KOPT-K1 (cell line): ENCODE results near the gene RANBP9.

Source experiments
- H3K27ac ChIP-seq: fragments of 200-600 bp; sonication (generic); 2 replicates; pipeline ENCODE4 v1.5.1; 2016; ENCODE audit warnings: antibody characterized with exemption, mild to moderate bottlenecking, low read depth, low read length; ENCODE audit not compliant: poor library complexity, severe bottlenecking
- H3K36me3 ChIP-seq: fragments of 200-600 bp; sonication (generic); 2 replicates; pipeline ENCODE4 v1.5.1; 2017; ENCODE audit warnings: antibody characterized with exemption, mild to moderate bottlenecking, low read length, moderate library complexity; ENCODE audit not compliant: insufficient read depth
- H3K9me3 ChIP-seq: fragments of 200-600 bp; sonication (generic); 2 replicates; pipeline ENCODE4 v1.5.1; 2017; ENCODE audit warnings: antibody characterized with exemption, low read length, mild to moderate bottlenecking; ENCODE audit not compliant: insufficient read depth, poor library complexity, severe bottlenecking

The RANBP9 gene

DNA sequence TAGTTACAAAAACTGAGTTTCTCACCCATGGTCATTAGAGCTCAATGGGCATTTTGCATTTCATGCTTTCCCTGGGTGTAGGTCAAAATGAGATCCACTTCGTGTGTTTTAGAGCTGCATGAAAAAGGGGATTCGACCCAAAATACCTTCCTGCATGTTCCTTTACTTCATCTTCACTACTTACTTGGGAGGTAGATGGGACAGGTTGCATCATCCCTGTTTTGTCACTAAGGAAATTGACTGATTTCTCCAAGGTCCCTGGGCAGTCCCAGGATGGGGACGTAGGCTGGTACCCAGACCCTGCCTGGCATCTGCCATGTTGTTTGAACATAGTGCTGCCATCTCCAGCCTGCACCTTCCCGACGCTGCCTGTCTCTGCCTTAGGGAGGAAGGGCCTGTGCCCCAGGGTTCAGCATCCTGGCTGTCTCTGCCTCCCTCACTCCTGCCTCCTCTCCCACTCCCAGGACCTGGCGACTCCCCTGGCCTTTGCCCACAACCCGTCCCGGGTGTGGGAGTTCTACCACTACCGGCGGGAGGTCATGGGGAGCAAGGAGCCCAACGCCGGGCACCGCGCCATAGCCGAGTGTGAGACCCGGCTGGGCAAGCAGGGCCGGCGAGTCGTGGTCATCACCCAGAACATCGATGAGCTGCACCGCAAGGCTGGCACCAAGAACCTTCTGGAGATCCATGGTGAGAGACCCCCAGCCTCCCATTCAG is 120.3 kb downstream of the RANBP9 start:
- Histone ChIP-seq H3K36me3 (peaks cover 72% of the 10 kb centered on the region), H3K9me3 (no peaks in the 10 kb centered on the region)

DNA sequence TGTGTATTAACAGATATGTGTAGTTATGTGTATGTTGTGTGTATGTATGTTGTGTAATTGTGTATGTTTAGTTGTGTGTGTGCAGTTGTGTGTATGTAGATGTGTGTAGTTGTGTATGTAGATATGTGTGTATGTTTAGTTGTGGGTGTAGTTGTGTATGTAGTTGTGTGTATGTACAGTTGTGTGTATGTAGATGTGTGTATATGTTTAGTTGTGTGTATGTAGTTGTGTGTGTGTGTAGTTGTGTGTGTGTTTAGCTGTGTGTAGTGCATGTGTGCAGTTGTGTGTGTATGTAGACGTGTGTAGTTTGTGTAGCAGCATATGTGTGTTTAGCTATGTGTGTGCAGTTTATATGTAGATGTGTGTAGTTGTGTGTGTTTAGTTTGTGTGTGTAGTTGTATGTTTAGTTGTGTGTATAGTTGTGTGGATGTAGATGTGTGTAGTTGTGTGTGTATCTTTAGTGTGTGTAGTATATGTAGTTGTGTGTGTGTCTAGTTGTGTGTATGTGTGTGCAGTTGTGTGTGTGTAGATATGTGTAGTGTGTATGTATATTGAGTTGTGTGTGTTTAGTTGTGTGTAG is 121.0 kb downstream of the RANBP9 start:
- Histone ChIP-seq H3K9me3 (no peaks in the 10 kb centered on the region), H3K27ac (no peak overlapping the region), H3K36me3 (peaks cover 65% of the 10 kb centered on the region)

More for the DNA sequence above, 120.3 kb downstream of the RANBP9 start:
- H3K27ac ChIP-seq = no peak overlapping the region

DNA sequence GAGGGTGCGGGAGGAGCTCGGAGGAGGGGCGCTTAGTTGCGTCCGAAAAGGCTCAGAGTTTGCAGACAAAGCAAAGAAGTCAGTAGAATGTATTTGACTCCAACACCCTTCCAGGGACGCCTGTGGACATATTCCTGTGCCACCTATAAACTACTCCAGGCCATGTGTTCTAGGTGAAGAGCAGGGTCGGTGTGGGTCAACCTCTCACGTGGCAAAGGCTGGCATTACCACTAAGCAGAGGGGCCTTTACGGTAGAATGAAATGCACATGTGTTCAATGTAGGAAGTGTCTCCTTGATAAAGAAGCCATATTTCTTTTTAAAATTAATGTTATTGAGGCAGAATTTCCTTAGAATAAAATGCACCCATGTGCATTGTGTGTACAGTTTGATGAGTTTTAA is 121.8 kb downstream of the RANBP9 start:
- Histone ChIP-seq H3K27ac (no peak overlapping the region), H3K36me3 (peaks cover 57% of the 10 kb centered on the region), H3K9me3 (no peaks in the 10 kb centered on the region)

DNA sequence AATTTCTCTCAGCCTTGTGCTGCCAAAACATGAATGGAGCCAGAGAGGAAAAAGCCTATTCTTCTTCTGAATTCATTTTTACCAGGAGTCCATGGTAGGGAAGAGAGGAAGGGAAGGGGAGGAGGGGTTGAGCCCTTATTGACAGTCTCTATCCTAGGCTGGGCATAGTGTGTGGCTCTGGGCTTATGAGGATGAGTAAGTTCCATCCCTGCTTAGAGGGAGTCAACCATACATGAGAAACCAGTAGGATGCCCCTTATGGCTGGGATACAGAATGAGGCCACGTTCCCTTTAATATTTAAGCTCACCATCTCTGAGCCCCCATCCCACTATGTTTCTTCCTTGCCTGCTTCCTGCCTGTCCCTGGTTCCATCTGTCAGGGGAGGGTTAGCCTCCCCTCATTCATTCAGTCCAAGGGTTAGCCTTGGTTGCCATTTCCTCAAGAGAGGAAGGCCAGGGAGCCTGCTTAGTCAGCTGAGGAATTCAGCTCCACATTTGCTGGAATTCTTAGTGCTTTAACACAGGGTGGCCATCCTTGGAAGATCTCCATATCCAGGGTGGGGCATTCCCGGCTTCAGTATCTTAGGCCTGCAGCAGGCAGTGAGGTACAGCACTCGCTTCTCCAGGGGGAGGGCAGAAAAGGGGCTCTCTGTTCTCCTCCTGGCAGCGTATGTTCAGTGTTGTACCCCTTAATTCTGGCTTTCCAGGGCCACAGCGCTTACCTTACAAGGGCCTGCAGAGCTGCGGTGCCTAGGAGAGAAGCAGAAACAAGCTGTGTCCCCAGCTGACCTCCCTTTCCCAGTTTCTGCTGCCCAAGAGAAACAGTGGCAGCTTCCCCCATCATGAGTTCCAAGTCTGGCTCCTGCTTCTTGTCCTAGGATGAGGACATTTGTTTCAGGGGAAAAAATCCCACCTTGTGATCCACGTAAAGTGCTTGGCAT is 124.8 kb downstream of the RANBP9 start:
- Histone ChIP-seq H3K27ac (no peak overlapping the region), H3K9me3 (no peaks in the 10 kb centered on the region), H3K36me3 (peaks cover 41% of the 10 kb centered on the region)

DNA sequence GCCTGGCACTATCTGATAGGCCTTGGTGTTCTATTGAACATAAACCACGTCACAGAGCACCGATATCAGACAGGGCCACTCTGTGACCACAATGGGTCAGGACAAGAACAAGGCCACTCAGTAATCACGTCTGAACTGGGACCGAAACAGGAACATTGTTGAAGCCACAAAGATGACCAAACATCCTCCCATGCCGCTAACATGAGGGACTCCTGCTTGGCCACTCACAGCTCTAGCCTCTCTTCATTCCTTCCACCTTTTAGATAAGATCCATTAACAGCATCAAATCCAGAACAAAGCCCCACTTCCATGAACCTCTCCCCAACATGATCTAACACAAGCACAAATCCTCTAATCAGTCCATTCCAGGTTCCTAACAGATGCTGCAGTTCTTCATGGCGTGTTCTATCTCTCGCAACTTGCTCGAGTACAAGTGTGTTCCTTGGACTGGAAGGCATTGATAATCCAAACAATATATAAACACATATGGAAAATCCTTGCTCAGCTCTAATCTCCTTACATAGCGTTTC is 129.9 kb downstream of the RANBP9 start:
- no peaks in the 10 kb centered on the region for H3K9me3 ChIP-seq
- H3K36me3 ChIP-seq = peaks cover 18% of the 10 kb centered on the region
- no peak overlapping the region for H3K27ac ChIP-seq

DNA sequence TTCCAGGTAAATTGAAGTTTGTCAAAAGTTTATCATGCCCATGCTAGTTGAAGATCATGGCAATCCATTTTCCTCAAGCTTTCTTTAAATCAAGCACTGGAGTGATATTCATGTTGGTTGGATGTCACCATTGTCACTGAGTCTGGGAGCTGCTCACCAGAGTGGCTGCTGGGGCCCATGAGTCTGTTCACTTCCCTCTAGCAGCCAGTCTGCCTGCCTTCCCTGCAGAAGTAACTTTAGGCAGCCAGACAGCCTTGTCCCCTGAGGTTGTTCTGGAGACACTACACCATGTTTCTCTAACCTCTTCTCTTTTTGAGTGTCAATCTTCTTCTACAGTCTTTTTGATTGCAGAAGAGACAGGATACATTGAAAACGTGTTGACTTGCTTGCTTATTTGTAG is 131.7 kb downstream of the RANBP9 start:
- no peak overlapping the region for H3K27ac ChIP-seq
- H3K9me3 ChIP-seq = no peaks in the 10 kb centered on the region
- peaks cover 16% of the 10 kb centered on the region; the same call in 1 of the 2 replicates for H3K36me3 ChIP-seq

DNA sequence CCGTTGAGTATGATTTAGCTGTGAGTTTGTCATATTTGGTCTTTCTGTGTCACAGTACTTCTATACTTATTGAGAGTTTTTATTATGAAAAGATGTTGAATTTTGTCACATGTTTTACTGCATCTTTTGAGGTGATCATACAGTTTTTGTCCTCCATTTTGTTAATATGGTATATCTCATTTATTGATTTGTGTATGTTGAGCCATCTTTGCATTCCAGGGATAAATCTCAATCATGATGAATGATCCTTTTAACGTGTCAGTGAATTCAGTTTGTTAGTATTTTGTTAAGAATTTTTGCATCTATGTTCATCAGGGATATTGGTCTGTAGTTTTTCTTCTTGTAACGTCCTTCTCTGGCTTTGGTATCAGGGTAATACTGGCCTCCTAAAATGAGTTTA is 133.7 kb downstream of the RANBP9 start:
- Histone ChIP-seq H3K9me3 (no peaks in the 10 kb centered on the region), H3K36me3 (peaks cover 16% of the 10 kb centered on the region; the same call in 1 of the 2 replicates), H3K27ac (no peak overlapping the region)

DNA sequence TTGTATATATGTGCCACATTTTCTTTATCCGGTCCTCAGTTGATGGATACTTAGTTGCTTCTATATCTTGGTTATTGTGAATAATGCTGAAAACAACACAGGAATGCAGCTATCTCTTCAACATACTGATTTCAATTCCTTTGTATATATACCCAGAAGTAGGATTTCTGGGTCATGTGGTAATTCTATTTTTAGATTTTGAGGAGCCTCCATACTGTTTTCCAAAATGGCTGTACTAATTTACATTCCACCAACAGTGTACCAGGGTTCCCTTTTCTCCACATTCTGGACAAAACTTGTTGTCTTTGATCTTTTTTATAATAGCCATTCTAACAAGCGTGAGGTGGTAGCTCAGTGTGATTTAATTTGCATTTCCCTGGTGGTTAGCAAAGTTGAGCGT is 135.6 kb downstream of the RANBP9 start:
- H3K36me3 ChIP-seq = peaks cover 5% of the 10 kb centered on the region; the same call in 1 of the 2 replicates
- no peaks in the 10 kb centered on the region for H3K9me3 ChIP-seq
- H3K27ac ChIP-seq = no peak overlapping the region

DNA sequence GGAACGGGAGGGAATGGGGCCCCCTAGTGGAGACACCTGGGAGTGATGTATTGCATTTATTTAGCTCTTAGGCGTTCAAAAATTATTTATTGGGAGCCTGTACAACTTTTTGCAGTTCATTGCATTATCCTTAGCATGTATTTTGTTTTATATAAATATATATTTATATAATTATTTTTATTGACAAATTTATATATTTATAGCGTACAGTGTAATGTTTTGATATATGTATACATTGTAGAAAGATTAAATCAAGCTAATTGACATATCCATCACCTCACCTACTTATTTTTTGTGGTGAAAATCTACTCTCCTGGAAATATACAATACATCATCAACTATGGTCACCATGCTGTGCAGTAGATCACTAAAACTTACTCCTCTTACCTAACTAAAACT is 136.3 kb downstream of the RANBP9 start:
- H3K36me3 ChIP-seq = peaks cover 1% of the 10 kb centered on the region; the same call in 1 of the 2 replicates
- H3K9me3 ChIP-seq = no peaks in the 10 kb centered on the region
- peak overlapping the region; percentile 93 for H3K27ac ChIP-seq

DNA sequence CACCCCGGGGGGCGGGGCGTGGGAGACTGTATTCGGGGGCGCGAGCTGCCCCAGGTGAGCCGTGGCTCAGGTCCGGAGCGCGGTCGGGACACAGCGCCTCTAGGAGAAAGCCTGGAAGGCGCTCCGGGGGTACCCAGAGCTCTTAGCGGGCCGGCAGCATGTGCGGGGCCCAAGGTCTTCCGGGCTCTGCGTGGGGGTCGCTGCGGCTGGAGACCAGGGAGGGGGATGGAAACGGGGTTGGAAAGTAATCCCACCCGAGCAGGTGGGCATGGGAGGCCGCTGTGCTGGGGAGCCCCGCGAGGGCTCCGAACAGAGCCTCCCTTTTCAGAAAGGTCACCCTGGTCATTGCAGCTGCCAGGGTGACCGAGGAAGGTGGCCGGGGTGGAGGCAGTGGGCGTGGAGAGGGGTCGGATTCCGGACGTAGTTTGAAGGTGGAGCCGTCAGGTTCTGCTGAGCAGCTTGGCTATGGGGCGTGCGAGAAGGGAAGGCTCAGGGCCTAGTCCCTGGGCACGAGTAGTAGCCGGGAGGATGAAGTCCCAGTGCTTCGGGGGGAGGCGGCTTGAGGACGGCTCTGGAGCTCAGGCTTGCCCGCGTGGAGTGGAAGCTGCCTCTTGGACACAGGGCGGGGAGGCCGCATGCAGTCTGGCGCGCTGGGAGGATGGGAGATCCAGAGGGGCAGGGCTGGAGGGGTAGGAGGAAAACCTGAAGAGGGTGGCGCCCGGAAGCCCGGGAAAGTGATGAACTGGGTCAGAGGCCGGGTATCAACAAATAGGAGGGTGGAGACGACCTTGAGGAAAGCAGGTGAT is 136.9 kb downstream of the RANBP9 start, which contains the start of gene SIRT5:
SIRT5 (plus strand) TSS at position 31 of the 806 bp plus-strand sequence. CDS start 9,510 bp downstream, outside the sequence.
- Histone ChIP-seq H3K36me3 (no peaks in the 10 kb centered on the region), H3K27ac (peak within 1 kb of the TSS; percentile 93), H3K9me3 (no peaks in the 10 kb centered on the region)

DNA sequence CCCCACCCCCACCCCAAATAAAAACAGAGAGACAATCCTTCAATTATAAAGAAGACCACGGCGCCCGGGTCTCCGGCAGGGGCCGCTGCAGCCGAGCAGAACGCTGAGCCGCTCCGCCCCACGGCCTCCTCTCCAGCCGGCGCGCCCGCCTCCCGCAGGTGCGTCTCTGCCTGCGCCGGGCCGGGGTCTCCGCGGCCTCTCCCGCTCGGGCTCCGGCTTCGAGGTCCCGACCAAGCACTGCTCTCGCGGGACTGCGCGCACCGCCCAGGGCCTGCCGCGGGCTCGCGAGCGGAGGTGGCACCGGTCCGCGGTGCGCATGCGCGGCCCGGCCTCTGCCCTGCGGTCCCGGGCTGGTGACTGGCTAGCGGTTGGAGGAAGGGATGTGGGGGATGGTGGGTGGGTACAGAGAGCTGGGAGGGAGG is 137.5 kb downstream of the RANBP9 start:
- Histone ChIP-seq H3K27ac (peak overlapping the region; percentile 93), H3K9me3 (no peaks in the 10 kb centered on the region), H3K36me3 (no peaks in the 10 kb centered on the region)

DNA sequence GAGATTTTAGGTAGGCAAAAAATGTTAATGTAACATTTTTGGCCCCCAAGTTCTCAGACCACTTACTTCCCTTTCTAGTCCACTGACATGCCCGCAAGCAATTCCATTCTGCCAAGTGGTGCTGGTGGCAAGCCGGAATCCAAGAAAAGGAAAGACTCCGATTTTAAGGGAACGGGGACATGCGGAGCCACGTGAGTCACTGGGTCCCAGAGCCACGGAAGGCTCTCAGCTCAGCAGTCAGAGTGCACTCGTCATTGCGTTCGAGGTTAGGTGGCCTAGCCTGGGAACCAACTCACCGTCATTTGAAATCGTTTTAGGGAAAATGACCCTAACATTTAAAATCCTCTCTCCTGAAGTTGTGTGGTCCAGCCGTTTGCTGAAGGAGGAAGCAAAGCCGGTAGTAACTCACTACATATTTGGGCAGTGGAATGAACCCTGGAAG is 137.9 kb downstream of the RANBP9 start:
- Histone ChIP-seq H3K27ac (peak overlapping the region; percentile 93), H3K36me3 (no peaks in the 10 kb centered on the region), H3K9me3 (no peaks in the 10 kb centered on the region)

DNA sequence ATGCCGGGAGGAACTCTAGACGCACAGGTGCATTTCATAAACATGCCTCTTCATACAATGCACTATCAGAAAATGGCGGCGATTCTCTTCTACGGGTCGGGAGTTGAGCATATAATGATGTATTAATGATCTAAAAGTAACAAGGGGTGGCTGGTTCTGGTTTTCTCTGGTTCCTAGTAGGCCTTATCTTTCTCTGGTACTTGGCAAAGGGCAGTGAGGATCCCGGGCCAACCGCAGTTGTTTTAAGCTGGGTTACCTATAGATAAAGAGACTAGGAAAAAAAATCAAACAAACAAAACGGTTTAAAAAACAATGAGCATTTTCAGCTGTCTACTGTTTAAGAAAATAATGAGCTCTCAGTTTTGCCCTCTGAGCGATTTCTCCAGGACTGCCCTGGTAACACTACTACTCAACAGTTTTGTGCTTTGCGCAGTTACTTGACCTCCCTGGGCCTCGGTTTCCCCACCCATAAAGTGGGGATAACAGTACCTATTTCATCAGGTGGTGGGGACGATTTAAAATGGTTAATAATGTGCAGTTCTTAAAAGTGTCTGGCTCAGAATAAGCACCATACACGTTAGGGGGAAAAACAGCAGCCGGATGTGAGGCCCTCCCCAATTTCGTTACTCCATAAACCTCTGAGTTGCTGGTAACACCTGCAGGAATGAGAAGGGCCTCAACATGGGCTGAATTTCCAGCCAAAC is 138.5 kb downstream of the RANBP9 start:
- Histone ChIP-seq H3K36me3 (no peaks in the 10 kb centered on the region), H3K27ac (peak overlapping the region; percentile 93), H3K9me3 (no peaks in the 10 kb centered on the region)

DNA sequence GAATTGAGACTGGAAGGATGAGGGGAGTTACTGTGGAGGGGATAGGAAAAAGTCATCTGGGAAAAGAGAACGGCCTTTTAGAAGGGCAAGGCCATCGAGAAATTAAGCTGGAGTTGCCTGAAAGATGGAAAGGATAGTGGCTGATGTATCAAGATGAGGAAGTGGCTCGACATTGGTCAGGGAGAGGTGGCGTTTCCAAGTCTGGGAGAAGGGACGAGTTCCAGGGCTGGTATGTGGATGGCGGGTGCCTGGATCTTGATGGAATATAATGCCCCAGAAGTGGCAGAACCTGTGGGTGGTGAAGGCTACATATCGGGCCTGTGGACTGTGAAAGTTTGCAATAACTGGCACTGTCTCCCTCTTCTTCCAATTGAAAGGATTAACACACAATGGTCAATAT is 139.4 kb downstream of the RANBP9 start:
- H3K36me3 ChIP-seq = no peaks in the 10 kb centered on the region
- no peaks in the 10 kb centered on the region for H3K9me3 ChIP-seq
- no peak overlapping the region for H3K27ac ChIP-seq
